AG10803 (cell line): ENCODE data around the gene NRN1L.
"Not testable (repeated sequence)": the region's sequence is repeated elsewhere in the genome, so short reads cannot be mapped to it uniquely, and the experiment has no call there.

Source experiments
- DNase-seq: peaks from one replicate; pipeline ENCODE4 v3.0.0; 2010; ENCODE audit warnings: low read depth
- H3K4me3 ChIP-seq: 2 replicates; pipeline ENCODE4 v1.5.1; 2011; ENCODE audit warnings: mild to moderate bottlenecking, low read length, control low read depth
- CTCF ChIP-seq: conservative IDR thresholded peaks from 2 replicates; pipeline ENCODE4 v1.5.1; 2011; ENCODE audit warnings: mild to moderate bottlenecking, low read length, control low read depth, inconsistent platforms

NRN1L gene

GRCh38 chr16:67909056-67909742, 24.5 kb downstream of the NRN1L start:
- H3K4me3 ChIP-seq: no peak overlapping the region

GRCh38 chr16:67910158-67910557, 25.5 kb downstream of the NRN1L start:
- H3K4me3 ChIP-seq: no peak overlapping the region
- TF ChIP-seq CTCF: 0 out of 2 replicates have a peak, but pooled peaks have one; percentile 7
- peak; percentile 84 for DNase-seq

More at GRCh38 chr16:67909056-67909742, 24.5 kb downstream of the NRN1L start:
- TF ChIP-seq CTCF: no peak
- no peak for DNase-seq

GRCh38 chr16:67914758-67915495, 30.2 kb downstream of the NRN1L start:
- DNase-seq: no peak
- TF ChIP-seq CTCF: no peak
- H3K4me3 ChIP-seq: no peak overlapping the region

GRCh38 chr16:67915496-67915769, 30.7 kb downstream of the NRN1L start:
- DNase-seq, H3K4me3 ChIP-seq: not testable (repeated sequence)

- no peak overlapping the region for H3K4me3 ChIP-seq
- no peak for DNase-seq
- TF ChIP-seq CTCF: no peak
These were observed 31.4 kb downstream of the NRN1L start for GRCh38 chr16:67915831-67916723.

- H3K4me3 ChIP-seq: no peak overlapping the region
- TF ChIP-seq CTCF: no peak
- peak; percentile 65 for DNase-seq
These were observed 32.6 kb downstream of the NRN1L start for GRCh38 chr16:67917140-67917851.

- no peak for TF ChIP-seq CTCF
- H3K4me3 ChIP-seq: no peak overlapping the region
- peak; percentile 73 for DNase-seq
These were observed 33.2 kb downstream of the NRN1L start for GRCh38 chr16:67917852-67918236.
